Lower lobe of right lung (tissue), 2 donors: ENCODE results near the gene BNIP2. TPM values are rescaled to one million over a fixed set of nuclear protein-coding genes. Genes with fewer than 3 reads are reported as not detected.
A peak's percentile ranks its signal among the peaks of the same experiment; 100 is the strongest.

Source experiments
- ATAC-seq, 2 donors: fragments of 200-7000 bp; cut with Tn5 transposase; one replicate each; pipeline ENCODE4 v1.9.1; 2020 to 2022; ENCODE audit warnings: mild to moderate bottlenecking in 2 of 2, moderate library complexity in 2 of 2
- DNase-seq: peaks from one replicate; pipeline ENCODE4 v3.0.0-alpha.2; 2020
- H3K27ac ChIP-seq: fragments of 200-600 bp; one replicate; pipeline ENCODE4 v1.8.0; 2022
- H3K27me3 ChIP-seq: fragments of 200-600 bp; one replicate; pipeline ENCODE4 v1.8.0; 2022; ENCODE audit warnings: low read depth
- H3K36me3 ChIP-seq: fragments of 200-600 bp; one replicate; pipeline ENCODE4 v1.8.0; 2022; ENCODE audit warnings: mild to moderate bottlenecking
- H3K4me1 ChIP-seq: fragments of 200-600 bp; one replicate; pipeline ENCODE4 v1.8.0; 2022
- H3K4me3 ChIP-seq: fragments of 200-600 bp; one replicate; pipeline ENCODE4 v1.8.0; 2022; ENCODE audit warnings: mild to moderate bottlenecking
- H3K9me3 ChIP-seq: fragments of 200-600 bp; one replicate; pipeline ENCODE4 v1.8.0; 2022
- CTCF ChIP-seq: fragments of 200-600 bp; IDR thresholded peaks from one replicate; pipeline ENCODE4 v1.8.0; 2022; ENCODE audit warnings: antibody characterized with exemption, mild to moderate bottlenecking
- intact Hi-C: fragments of 100-400 bp; cut with DNase I; formaldehyde crosslinking; loops from one replicate; pipeline ENCODE4 v1.11.0; 2022
- total RNA-seq: library from RNA; stranded (reverse); fragmentation: NEBNext Ultra II Directional; extraction: Animal tissue kit (Norgen Biotek cat#: 25700); gene quantifications from one replicate; pipeline ENCODE4 v1.2.1, GENCODE V29; 2021
- donor health status: DM: no; HTN: yes; CAD: no; lungs with severe emphysema.

BNIP2 gene
- total RNA-seq, 1 donor from 2014 or later = 109 TPM

GRCh38 chr15:59611276-59612260, 77.6 kb downstream of the BNIP2 start, which contains the start of gene GCNT3:
TSS of gene GCNT3 (plus strand) at chr15:59611783. CDS start at chr15:59618239, 6,456 bp downstream.
- H3K4me3 ChIP-seq = no peak within 1 kb of the TSS
- ATAC-seq = peak; percentile 70 to 81
- intact Hi-C loops = no loop called here

GRCh38 chr15:59609730-59610712, 79.1 kb downstream of the BNIP2 start:
- Histone ChIP-seq H3K27me3 (no peaks in the 10 kb centered on the region), H3K9me3 (no peaks in the 10 kb centered on the region), H3K4me3 (no peak overlapping the region), H3K27ac (no peak overlapping the region), H3K36me3 (no peaks in the 10 kb centered on the region), H3K4me1 (no peaks in the 10 kb centered on the region)
- DNase-seq = no peak
- no peak for TF ChIP-seq CTCF
- no peak for ATAC-seq
- intact Hi-C loops = no loop called here

More at GRCh38 chr15:59611276-59612260, 77.6 kb downstream of the BNIP2 start, which contains the start of gene GCNT3:
- Histone ChIP-seq H3K27me3 (no peaks in the 10 kb centered on the region), H3K4me1 (no peaks in the 10 kb centered on the region), H3K36me3 (no peaks in the 10 kb centered on the region), H3K9me3 (no peaks in the 10 kb centered on the region), H3K27ac (no peak within 1 kb of the TSS)
- TF ChIP-seq CTCF = no peak
- no peak for DNase-seq

Other genes starting within 250 kb of the BNIP2 start
- gene GCNT3, start 77.5 kb downstream of the BNIP2 start, total RNA-seq = 0.68 TPM
- 89.4 TPM for gene GTF2A2, start 31.8 kb downstream of the BNIP2 start, total RNA-seq